ENCODE results near the gene CERS5.

CERS5 gene

GRCh38 chr12:50198829-50199228 lies 31.7 kb upstream of the CERS5 start:
- H3K27me3 ChIP-seq: no peaks in the 10 kb centered on the region
- peaks cover 84% of the 10 kb centered on the region for H3K36me3 ChIP-seq
- H3K4me3 ChIP-seq (ENCODE audit: low read depth, low read length): no peak overlapping the region
- H3K4me1 ChIP-seq: no peaks in the 10 kb centered on the region
- no peak for TF ChIP-seq CTCF (IDR thresholded peaks at IDR 0.05; ENCODE audit: low read depth, low read length)
- H3K9me3 ChIP-seq: no peaks in the 10 kb centered on the region
- DNase-seq: no peak

- no peaks in the 10 kb centered on the region for H3K9me3 ChIP-seq
- H3K4me3 ChIP-seq (ENCODE audit: low read depth, low read length): no peak overlapping the region
- no peaks in the 10 kb centered on the region for H3K4me1 ChIP-seq
- DNase-seq: no peak
- peaks cover 71% of the 10 kb centered on the region for H3K36me3 ChIP-seq
- no peak for TF ChIP-seq CTCF (IDR thresholded peaks at IDR 0.05; ENCODE audit: low read depth, low read length)
- H3K27me3 ChIP-seq: no peaks in the 10 kb centered on the region
Observed at GRCh38 chr12:50197297-50197727, 30.1 kb upstream of the CERS5 start.

GRCh38 chr12:50196537-50196936 lies 29.4 kb upstream of the CERS5 start:
- DNase-seq: no peak
- TF ChIP-seq CTCF (IDR thresholded peaks at IDR 0.05; ENCODE audit: low read depth, low read length): no peak
- H3K36me3 ChIP-seq: peaks cover 66% of the 10 kb centered on the region

GRCh38 chr12:50195832-50196231 lies 28.7 kb upstream of the CERS5 start:
- H3K4me3 ChIP-seq (ENCODE audit: low read depth, low read length): no peak overlapping the region
- peaks cover 61% of the 10 kb centered on the region for H3K36me3 ChIP-seq
- no peaks in the 10 kb centered on the region for H3K9me3 ChIP-seq
- no peaks in the 10 kb centered on the region for H3K27me3 ChIP-seq
- no peak for DNase-seq
- H3K4me1 ChIP-seq: no peaks in the 10 kb centered on the region
- no peak for TF ChIP-seq CTCF (IDR thresholded peaks at IDR 0.05; ENCODE audit: low read depth, low read length)

More at GRCh38 chr12:50196537-50196936, 29.4 kb upstream of the CERS5 start:
- Histone ChIP-seq H3K4me3 (ENCODE audit: low read depth, low read length) (no peak overlapping the region), H3K4me1 (no peaks in the 10 kb centered on the region), H3K27me3 (no peaks in the 10 kb centered on the region), H3K9me3 (no peaks in the 10 kb centered on the region)

GRCh38 chr12:50192908-50193307 lies 25.7 kb upstream of the CERS5 start:
- TF ChIP-seq CTCF (IDR thresholded peaks at IDR 0.05; ENCODE audit: low read depth, low read length): no peak
- Histone ChIP-seq H3K36me3 (peaks cover 40% of the 10 kb centered on the region), H3K9me3 (no peaks in the 10 kb centered on the region), H3K4me1 (no peaks in the 10 kb centered on the region), H3K27me3 (no peaks in the 10 kb centered on the region), H3K4me3 (ENCODE audit: low read depth, low read length) (no peak overlapping the region)
- DNase-seq: no peak

- H3K4me3 ChIP-seq (ENCODE audit: low read depth, low read length): no peak overlapping the region
- H3K36me3 ChIP-seq: peaks cover 40% of the 10 kb centered on the region
- no peak for TF ChIP-seq CTCF (IDR thresholded peaks at IDR 0.05; ENCODE audit: low read depth, low read length)
- no peak for DNase-seq
- H3K9me3 ChIP-seq: no peaks in the 10 kb centered on the region
- no peaks in the 10 kb centered on the region for H3K4me1 ChIP-seq
- no peaks in the 10 kb centered on the region for H3K27me3 ChIP-seq
Observed at GRCh38 chr12:50192236-50192635, 25.1 kb upstream of the CERS5 start.
